ENCODE data around the gene SLC13A3. TPM values are rescaled to one million over a fixed set of nuclear protein-coding genes. Genes with fewer than 3 reads are reported as not detected.

SLC13A3 gene
- total and polyA plus RNA-seq, 4 donors: 1.1 to 2.4 (median 2.0) TPM

DNA sequence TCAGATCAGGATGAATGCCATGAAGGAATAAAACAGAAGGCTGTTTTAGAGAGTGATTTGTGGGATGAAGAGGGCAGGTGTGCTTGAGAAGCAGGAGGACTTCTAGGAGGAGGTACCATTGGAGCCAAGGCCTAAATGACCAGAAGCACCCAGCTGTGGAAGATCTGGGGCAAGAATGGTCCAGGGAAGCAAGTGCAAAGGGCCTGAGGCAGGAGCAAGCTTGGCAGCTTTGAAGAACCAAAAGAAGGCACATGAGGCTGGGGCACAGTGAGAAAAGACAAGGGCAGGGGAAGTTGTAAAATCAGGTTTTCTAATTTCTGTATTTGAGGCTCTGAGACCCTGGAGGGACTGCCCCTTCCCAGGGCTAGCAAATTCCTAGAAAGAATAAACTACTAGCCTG lies 9.8 kb downstream of the SLC13A3 start:
- Histone ChIP-seq H3K27me3 (ENCODE audit: control insufficient read depth in 3 of 3, insufficient read depth in 3 of 3, low read length in 2 of 3) (no peaks in the 10 kb centered on the region), H3K9ac (ENCODE audit: insufficient read depth in 1 of 2, low read length in 2 of 2) (no peak overlapping the region), H3K36me3 (ENCODE audit: control insufficient read depth in 4 of 4, insufficient read depth in 4 of 4, low read length in 4 of 4) (no peaks in the 10 kb centered on the region), H3K9me3 (ENCODE audit: control insufficient read depth in 4 of 4, insufficient read depth in 3 of 4, low read length in 3 of 4) (no peaks in the 10 kb centered on the region), H3K4me3 (no peak overlapping the region), H3K27ac (ENCODE audit: low read depth in 1 of 2, low read length in 1 of 2) (no peak overlapping the region), H3K4me1 (ENCODE audit: control insufficient read depth in 5 of 5, insufficient read depth in 5 of 5, low read length in 5 of 5) (no peaks in the 10 kb centered on the region)
- DNase-seq (no peak), ATAC-seq (ENCODE audit: insufficient read depth, low FRiP score) (no peak)
- TF ChIP-seq CTCF (IDR thresholded peaks at IDR 0.05; ENCODE audit: control extremely low read depth, extremely low read depth): no peak

GRCh38 chr20:46640536-46641311 lies 10.5 kb downstream of the SLC13A3 start:
- H3K27ac ChIP-seq (ENCODE audit: low read depth in 1 of 2, low read length in 1 of 2): no peak overlapping the region
- no peaks in the 10 kb centered on the region for H3K27me3 ChIP-seq (ENCODE audit: control insufficient read depth in 3 of 3, insufficient read depth in 3 of 3, low read length in 2 of 3)
- TF ChIP-seq CTCF (IDR thresholded peaks at IDR 0.05; ENCODE audit: control extremely low read depth, extremely low read depth): no peak
- no peak overlapping the region for H3K9ac ChIP-seq (ENCODE audit: insufficient read depth in 1 of 2, low read length in 2 of 2)
- no peaks in the 10 kb centered on the region for H3K36me3 ChIP-seq (ENCODE audit: control insufficient read depth in 4 of 4, insufficient read depth in 4 of 4, low read length in 4 of 4)
- no peak for ATAC-seq (ENCODE audit: insufficient read depth, low FRiP score)
- peak in 1 of 3 donors; percentile 16 for DNase-seq
- no peak overlapping the region for H3K4me3 ChIP-seq
- no peaks in the 10 kb centered on the region for H3K4me1 ChIP-seq (ENCODE audit: control insufficient read depth in 5 of 5, insufficient read depth in 5 of 5, low read length in 5 of 5)
- 62 to 66% methylated on average over 14 of the region's 14 CpGs for WGBS, 2 donors
- no peaks in the 10 kb centered on the region for H3K9me3 ChIP-seq (ENCODE audit: control insufficient read depth in 4 of 4, insufficient read depth in 3 of 4, low read length in 3 of 4)

DNA sequence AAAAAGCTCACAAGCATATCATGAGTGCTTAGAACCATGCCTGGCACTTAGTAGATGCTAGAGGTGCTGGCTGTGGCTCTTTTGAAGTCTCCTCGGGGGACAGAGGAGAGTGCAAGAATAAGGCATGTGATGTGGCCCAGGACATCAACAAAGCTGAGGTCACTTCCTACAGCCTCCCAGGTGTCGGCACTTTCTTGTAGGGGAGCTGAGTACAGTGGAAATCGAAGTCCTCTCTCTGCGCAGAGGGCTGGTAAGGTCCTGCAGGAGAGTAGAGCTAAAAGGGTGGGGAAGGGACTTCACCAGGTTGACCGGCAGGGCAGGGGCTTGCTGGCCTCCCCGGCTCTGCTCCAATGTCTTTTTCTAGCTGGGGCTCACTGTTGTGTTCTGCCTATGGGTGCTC lies 11.2 kb downstream of the SLC13A3 start:
- DNase-seq (no peak), ATAC-seq (ENCODE audit: insufficient read depth, low FRiP score) (no peak)
- WGBS, 2 donors: 79 to 80% methylated on average over 6 of the region's 6 CpGs
- Histone ChIP-seq H3K9me3 (ENCODE audit: control insufficient read depth in 4 of 4, insufficient read depth in 3 of 4, low read length in 3 of 4) (no peaks in the 10 kb centered on the region), H3K9ac (ENCODE audit: insufficient read depth in 1 of 2, low read length in 2 of 2) (no peak overlapping the region), H3K4me1 (ENCODE audit: control insufficient read depth in 5 of 5, insufficient read depth in 5 of 5, low read length in 5 of 5) (no peaks in the 10 kb centered on the region), H3K27me3 (ENCODE audit: control insufficient read depth in 3 of 3, insufficient read depth in 3 of 3, low read length in 2 of 3) (no peaks in the 10 kb centered on the region), H3K27ac (ENCODE audit: low read depth in 1 of 2, low read length in 1 of 2) (no peak overlapping the region), H3K4me3 (no peak overlapping the region), H3K36me3 (ENCODE audit: control insufficient read depth in 4 of 4, insufficient read depth in 4 of 4, low read length in 4 of 4) (no peaks in the 10 kb centered on the region)
- no peak for TF ChIP-seq CTCF (IDR thresholded peaks at IDR 0.05; ENCODE audit: control extremely low read depth, extremely low read depth)

DNA sequence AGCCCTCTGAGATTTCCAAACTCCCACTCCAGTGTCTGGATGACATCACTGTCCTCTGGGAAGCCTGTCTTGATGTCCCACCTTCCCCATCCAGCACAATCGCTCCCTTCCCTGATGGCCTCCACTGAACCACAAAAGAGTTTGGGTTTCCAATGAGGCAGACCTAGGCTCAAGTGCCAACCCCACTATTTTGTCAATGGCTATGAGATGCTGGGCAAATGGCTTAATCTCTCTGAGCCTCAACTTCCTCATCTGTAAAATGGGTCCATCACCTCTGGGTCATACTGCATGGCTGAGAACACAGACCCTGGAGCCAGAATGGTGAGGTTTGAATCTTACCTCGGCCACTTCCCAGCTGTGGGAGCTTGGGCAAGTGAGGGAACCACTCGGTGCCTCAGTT lies 11.7 kb downstream of the SLC13A3 start:
- no peak for ATAC-seq (ENCODE audit: insufficient read depth, low FRiP score)
- no peaks in the 10 kb centered on the region for H3K36me3 ChIP-seq (ENCODE audit: control insufficient read depth in 4 of 4, insufficient read depth in 4 of 4, low read length in 4 of 4)
- WGBS, 2 donors: 94 to 99% methylated on average over 3 of the region's 3 CpGs

More for the DNA sequence above, 11.7 kb downstream of the SLC13A3 start:
- Histone ChIP-seq H3K4me1 (ENCODE audit: control insufficient read depth in 5 of 5, insufficient read depth in 5 of 5, low read length in 5 of 5) (no peaks in the 10 kb centered on the region), H3K27me3 (ENCODE audit: control insufficient read depth in 3 of 3, insufficient read depth in 3 of 3, low read length in 2 of 3) (no peaks in the 10 kb centered on the region), H3K9ac (ENCODE audit: insufficient read depth in 1 of 2, low read length in 2 of 2) (no peak overlapping the region), H3K9me3 (ENCODE audit: control insufficient read depth in 4 of 4, insufficient read depth in 3 of 4, low read length in 3 of 4) (no peaks in the 10 kb centered on the region), H3K27ac (ENCODE audit: low read depth in 1 of 2, low read length in 1 of 2) (no peak overlapping the region), H3K4me3 (no peak overlapping the region)
- TF ChIP-seq CTCF (IDR thresholded peaks at IDR 0.05; ENCODE audit: control extremely low read depth, extremely low read depth): no peak
- DNase-seq: no peak
